DND-41 (cell line): Measurements from ENCODE around the gene ABCC12.

Experiments used
- ATAC-seq: fragments of 200-7000 bp; cut with Tn5 transposase; 3 replicates; pipeline ENCODE4 v1.9.1; 2021; ENCODE audit warnings: low read depth; ENCODE audit not compliant: insufficient read depth
- DNase-seq: peaks from one replicate; pipeline ENCODE4 v3.0.0-alpha.2; 2020
- H2AFZ ChIP-seq: 2 replicates; pipeline ENCODE4 v1.6.0; 2012; ENCODE audit warnings: low read depth, low read length
- H3K27ac ChIP-seq: 2 replicates; pipeline ENCODE4 v1.5.1; 2012; ENCODE audit warnings: low read length, inconsistent platforms
- H3K27me3 ChIP-seq: fragments of 200-600 bp; sonication (generic); 2 replicates; pipeline ENCODE4 v1.6.0; 2012; ENCODE audit warnings: low read length, mild to moderate bottlenecking, inconsistent platforms; ENCODE audit not compliant: insufficient read depth, poor library complexity
- H3K36me3 ChIP-seq: 2 replicates; pipeline ENCODE4 v1.5.1; 2012; ENCODE audit warnings: low read length, inconsistent platforms; ENCODE audit not compliant: insufficient read depth
- H3K4me1 ChIP-seq: 2 replicates; pipeline ENCODE4 v1.5.1; 2012; ENCODE audit warnings: mild to moderate bottlenecking, low read length; ENCODE audit not compliant: insufficient read depth
- H3K4me2 ChIP-seq: 2 replicates; pipeline ENCODE4 v1.6.0; 2012; ENCODE audit warnings: mild to moderate bottlenecking, moderate library complexity, low read length, inconsistent platforms; ENCODE audit not compliant: insufficient read depth
- H3K4me3 ChIP-seq, 2 experiments: fragments of 200-600 bp in 1 of 2; shearing (Covaris generic) in 1 of 2; 2 replicates each; pipeline ENCODE4 v1.5.1; 2012 to 2016; ENCODE audit warnings: inconsistent platforms in 2 of 2, low read length in 2 of 2, mild to moderate bottlenecking in 2 of 2, low read depth in 1 of 2, moderate library complexity in 1 of 2
- H3K79me2 ChIP-seq: 2 replicates; pipeline ENCODE4 v1.6.0; 2012; ENCODE audit warnings: low read length, inconsistent platforms; ENCODE audit not compliant: insufficient read depth
- H3K9ac ChIP-seq: 2 replicates; pipeline ENCODE4 v1.6.0; 2012; ENCODE audit warnings: low read depth, mild to moderate bottlenecking, inconsistent platforms, low read length, moderate library complexity
- H3K9me3 ChIP-seq: 2 replicates; pipeline ENCODE4 v1.5.1; 2012; ENCODE audit warnings: low read length, moderate library complexity, mild to moderate bottlenecking, inconsistent platforms; ENCODE audit not compliant: insufficient read depth, severe bottlenecking
- H4K20me1 ChIP-seq: 2 replicates; pipeline ENCODE4 v1.6.0; 2012; ENCODE audit warnings: low read length; ENCODE audit not compliant: insufficient read depth
- CTCF ChIP-seq: IDR thresholded peaks from 2 replicates; pipeline ENCODE4 v1.5.1; 2012; ENCODE audit warnings: borderline replicate concordance, low read length, moderate library complexity, mild to moderate bottlenecking; ENCODE audit not compliant: poor library complexity, severe bottlenecking; ENCODE audit errors: extremely low read depth
- EZH2 ChIP-seq: IDR thresholded peaks from 3 replicates; pipeline ENCODE4 v1.6.1; 2012; ENCODE audit warnings: borderline replicate concordance, low read depth, mild to moderate bottlenecking, moderate library complexity, low read length, inconsistent platforms; ENCODE audit not compliant: severe bottlenecking

ABCC12 gene

GRCh38 chr16:48201515-48202201 is 45.9 kb upstream of the ABCC12 start:
- ATAC-seq (no peak), DNase-seq (no peak)
- no peak overlapping the region for H3K4me2 ChIP-seq
- TF ChIP-seq CTCF (no peak), EZH2 (no peak)
- no peak overlapping the region for H3K27ac ChIP-seq
- H3K4me1 ChIP-seq: no peaks in the 10 kb centered on the region
- H2AFZ ChIP-seq: no peak overlapping the region
- H3K79me2 ChIP-seq: no peaks in the 10 kb centered on the region
- H3K36me3 ChIP-seq: no peaks in the 10 kb centered on the region
- H4K20me1 ChIP-seq: 0 out of 2 replicates have a peak, but pooled peaks cover 2% of the 10 kb centered on the region
- H3K9me3 ChIP-seq: no peaks in the 10 kb centered on the region
- peaks cover 9% of the 10 kb centered on the region for H3K27me3 ChIP-seq
- no peak overlapping the region for H3K4me3 ChIP-seq
- no peak overlapping the region for H3K9ac ChIP-seq

- no peak for TF ChIP-seq EZH2
- TF ChIP-seq CTCF: no peak
- DNase-seq: no peak
- Histone ChIP-seq H3K9ac (no peak overlapping the region), H3K36me3 (no peaks in the 10 kb centered on the region), H3K79me2 (no peaks in the 10 kb centered on the region), H3K9me3 (no peaks in the 10 kb centered on the region), H3K4me1 (no peaks in the 10 kb centered on the region), H3K4me3 (no peak overlapping the region), H2AFZ (no peak overlapping the region), H4K20me1 (no peaks in the 10 kb centered on the region), H3K4me2 (no peak overlapping the region), H3K27me3 (peaks cover 3% of the 10 kb centered on the region), H3K27ac (no peak overlapping the region)
- ATAC-seq: no peak
These were observed 41.5 kb upstream of the ABCC12 start for GRCh38 chr16:48197294-48197693.

- DNase-seq (no peak), ATAC-seq (no peak)
- H3K4me1 ChIP-seq: no peaks in the 10 kb centered on the region
- no peak overlapping the region for H2AFZ ChIP-seq
- H3K79me2 ChIP-seq: no peaks in the 10 kb centered on the region
- no peaks in the 10 kb centered on the region for H3K36me3 ChIP-seq
- no peaks in the 10 kb centered on the region for H3K9me3 ChIP-seq
- no peak overlapping the region for H3K4me3 ChIP-seq
- H3K9ac ChIP-seq: no peak overlapping the region
- H3K27ac ChIP-seq: no peak overlapping the region
- no peaks in the 10 kb centered on the region for H4K20me1 ChIP-seq
- H3K27me3 ChIP-seq: no peaks in the 10 kb centered on the region
- TF ChIP-seq CTCF: no peak
- TF ChIP-seq EZH2: no peak
- H3K4me2 ChIP-seq: no peak overlapping the region
These were observed 39.2 kb upstream of the ABCC12 start for GRCh38 chr16:48194828-48195556.
